BE2C (cell line): ENCODE measurements around the gene HMGXB3.

Experiments used
- DNase-seq: peaks from one replicate; pipeline ENCODE4 v3.0.0-alpha.2; 2020
- H3K27me3 ChIP-seq: fragments of 250-450 bp; sonication (Bioruptor Pico); 2 replicates; pipeline ENCODE4 v1.5.1; 2020; ENCODE audit warnings: mild to moderate bottlenecking
- H3K36me3 ChIP-seq: fragments of 250-450 bp; sonication (Bioruptor Pico); 2 replicates; pipeline ENCODE4 v1.5.1; 2020; ENCODE audit warnings: mild to moderate bottlenecking
- H3K4me1 ChIP-seq: fragments of 250-450 bp; sonication (Bioruptor Pico); 2 replicates; pipeline ENCODE4 v1.5.1; 2020
- H3K4me3 ChIP-seq: 2 replicates; pipeline ENCODE4 v1.5.1; 2011; ENCODE audit warnings: low read depth, low read length
- H3K9me3 ChIP-seq: fragments of 250-450 bp; sonication (Bioruptor Pico); 2 replicates; pipeline ENCODE4 v1.5.1; 2020
- CTCF ChIP-seq: IDR thresholded peaks from 2 replicates; pipeline ENCODE4 v1.5.1; 2012; ENCODE audit warnings: mild to moderate bottlenecking, low read depth, low read length

HMGXB3 gene

GRCh38 chr5:149957855-149958254, 42.7 kb upstream of the HMGXB3 start:
- H3K27me3 ChIP-seq = no peaks in the 10 kb centered on the region
- H3K4me3 ChIP-seq = no peak overlapping the region
- H3K4me1 ChIP-seq = peaks cover 5% of the 10 kb centered on the region
- H3K9me3 ChIP-seq = no peaks in the 10 kb centered on the region
- DNase-seq = no peak
- H3K36me3 ChIP-seq = no peaks in the 10 kb centered on the region
- TF ChIP-seq CTCF = no peak

GRCh38 chr5:149959406-149960236, 40.9 kb upstream of the HMGXB3 start:
- no peaks in the 10 kb centered on the region for H3K9me3 ChIP-seq
- TF ChIP-seq CTCF = peak; percentile 81
- peak overlapping the region; percentile 71 for H3K4me3 ChIP-seq
- H3K4me1 ChIP-seq = peaks cover 5% of the 10 kb centered on the region
- no peaks in the 10 kb centered on the region for H3K36me3 ChIP-seq
- DNase-seq = peak; percentile 16
- no peaks in the 10 kb centered on the region for H3K27me3 ChIP-seq

- TF ChIP-seq CTCF = no peak
- DNase-seq = peak; percentile 97
- Histone ChIP-seq H3K4me3 (peak within 1 kb of the TSS; percentile 71), H3K27me3 (no peaks in the 10 kb centered on the region), H3K9me3 (no peaks in the 10 kb centered on the region), H3K36me3 (no peaks in the 10 kb centered on the region), H3K4me1 (peaks cover 5% of the 10 kb centered on the region)
Observed at GRCh38 chr5:149960272-149961185, 40.0 kb upstream of the HMGXB3 start, which contains the start of gene SLC26A2. TSS of gene SLC26A2 (plus strand) at chr5:149960758. CDS start at chr5:149977653, 16,895 bp downstream.

- H3K4me3 ChIP-seq = peak overlapping the region; percentile 71
- DNase-seq = no peak
- no peaks in the 10 kb centered on the region for H3K36me3 ChIP-seq
- H3K9me3 ChIP-seq = no peaks in the 10 kb centered on the region
- H3K27me3 ChIP-seq = no peaks in the 10 kb centered on the region
- peaks cover 5% of the 10 kb centered on the region for H3K4me1 ChIP-seq
- no peak for TF ChIP-seq CTCF
Observed at GRCh38 chr5:149961186-149961685, 39.3 kb upstream of the HMGXB3 start.

GRCh38 chr5:149961957-149962409, 38.6 kb upstream of the HMGXB3 start:
- Histone ChIP-seq H3K9me3 (no peaks in the 10 kb centered on the region), H3K27me3 (no peaks in the 10 kb centered on the region), H3K4me1 (peaks cover 5% of the 10 kb centered on the region), H3K36me3 (no peaks in the 10 kb centered on the region), H3K4me3 (no peak overlapping the region)
- peak; percentile 17 for DNase-seq
- peak; percentile 65 for TF ChIP-seq CTCF
